HG02642 (cell line): ENCODE results near the gene FILIP1.
"Not testable (repeated sequence)": the region's sequence is repeated elsewhere in the genome, so short reads cannot be mapped to it uniquely, and the experiment has no call there.

ENCODE experiments used
- ATAC-seq: cut with Tn5 transposase; IDR thresholded peaks from one replicate; pipeline ENCODE4 v1.9.1; 2021; ENCODE audit warnings: mild to moderate bottlenecking; ENCODE audit not compliant: unreplicated experiment, poor library complexity

FILIP1 gene

DNA sequence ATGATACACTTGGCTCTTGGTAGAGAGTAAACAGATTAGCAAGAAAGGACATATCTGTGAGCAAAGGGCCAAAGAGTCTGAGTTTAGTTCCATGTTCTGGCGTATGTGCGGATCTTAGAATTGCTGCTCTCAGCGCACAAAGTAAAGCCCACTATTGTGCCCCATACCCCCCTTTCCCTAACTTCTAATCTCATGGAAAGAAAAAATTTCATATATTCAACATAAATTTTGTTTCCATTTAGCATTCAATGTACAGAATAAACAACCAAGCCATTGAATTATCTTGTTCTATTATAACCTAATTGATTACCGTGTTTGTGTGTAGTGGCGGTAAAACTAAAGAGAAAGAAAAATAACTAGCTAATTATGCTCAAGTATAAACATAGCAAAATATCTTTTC, 30.5 kb downstream of the FILIP1 start:
- no peak for ATAC-seq

GRCh38 chr6:75460681-75461080, 32.9 kb downstream of the FILIP1 start:
- ATAC-seq: no peak

DNA sequence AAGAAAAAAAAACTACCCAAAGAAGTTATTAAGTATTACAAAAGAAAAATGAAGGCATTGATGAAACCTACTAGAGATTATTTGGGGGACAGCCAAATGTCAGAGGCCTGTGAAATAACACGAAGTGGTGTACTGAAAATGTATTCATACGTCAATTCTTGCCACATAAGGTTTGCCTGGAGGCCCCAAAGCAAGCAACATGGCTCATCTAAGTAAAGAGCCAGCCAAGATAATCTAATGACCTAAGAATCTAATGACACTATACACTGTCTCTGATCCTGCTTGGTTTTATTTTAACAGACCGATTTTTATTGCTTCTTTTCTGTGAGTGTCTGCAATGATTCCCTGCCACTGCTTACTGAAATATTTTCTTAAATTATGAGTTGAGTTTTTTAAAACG, 34.7 kb downstream of the FILIP1 start:
- no peak for ATAC-seq

DNA sequence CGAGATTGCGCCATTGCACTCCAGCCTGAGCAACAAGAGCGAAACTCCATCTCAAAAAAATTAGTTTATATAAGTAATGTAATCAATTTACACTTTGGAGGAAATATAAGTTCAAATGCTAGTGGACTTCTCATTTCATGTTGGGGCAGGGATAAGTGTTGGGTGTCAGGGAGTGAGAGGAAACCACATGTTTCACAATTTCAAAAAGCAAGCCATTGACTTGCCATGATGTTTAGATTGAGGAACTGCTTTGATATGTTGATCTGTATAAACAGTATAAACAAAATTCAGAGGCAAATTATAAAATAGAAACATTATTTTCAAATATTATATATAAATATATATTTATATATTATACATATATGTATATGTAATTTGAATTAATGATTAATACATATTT, 42.7 kb downstream of the FILIP1 start:
- no peak for ATAC-seq

DNA sequence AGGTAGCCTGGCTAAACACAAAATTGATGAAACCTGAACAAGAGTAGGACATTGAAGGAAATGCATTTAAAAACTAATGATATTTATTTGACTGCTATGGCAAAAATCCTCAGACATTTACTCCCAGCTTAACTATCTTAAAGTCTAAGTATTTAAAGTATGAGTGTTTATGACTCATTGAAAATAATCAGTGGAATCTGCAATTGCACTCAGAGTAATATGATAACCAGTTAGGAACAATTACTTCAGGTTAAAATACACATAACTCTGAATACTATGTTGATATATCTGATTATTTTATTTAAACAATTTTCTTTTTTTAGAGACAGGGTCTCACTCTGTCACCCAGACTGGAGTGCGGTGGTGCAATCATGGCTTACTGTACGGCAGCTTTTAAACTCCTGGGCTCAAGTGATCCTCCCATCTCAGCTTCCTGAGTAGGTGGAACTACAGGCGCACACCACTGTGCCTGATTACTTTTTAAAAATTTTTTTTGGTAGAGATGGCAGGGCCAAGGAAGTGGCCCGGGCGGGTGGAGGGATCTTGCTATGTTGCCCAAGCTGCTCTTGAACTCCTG, 43.9 kb downstream of the FILIP1 start:
- no peak for ATAC-seq

DNA sequence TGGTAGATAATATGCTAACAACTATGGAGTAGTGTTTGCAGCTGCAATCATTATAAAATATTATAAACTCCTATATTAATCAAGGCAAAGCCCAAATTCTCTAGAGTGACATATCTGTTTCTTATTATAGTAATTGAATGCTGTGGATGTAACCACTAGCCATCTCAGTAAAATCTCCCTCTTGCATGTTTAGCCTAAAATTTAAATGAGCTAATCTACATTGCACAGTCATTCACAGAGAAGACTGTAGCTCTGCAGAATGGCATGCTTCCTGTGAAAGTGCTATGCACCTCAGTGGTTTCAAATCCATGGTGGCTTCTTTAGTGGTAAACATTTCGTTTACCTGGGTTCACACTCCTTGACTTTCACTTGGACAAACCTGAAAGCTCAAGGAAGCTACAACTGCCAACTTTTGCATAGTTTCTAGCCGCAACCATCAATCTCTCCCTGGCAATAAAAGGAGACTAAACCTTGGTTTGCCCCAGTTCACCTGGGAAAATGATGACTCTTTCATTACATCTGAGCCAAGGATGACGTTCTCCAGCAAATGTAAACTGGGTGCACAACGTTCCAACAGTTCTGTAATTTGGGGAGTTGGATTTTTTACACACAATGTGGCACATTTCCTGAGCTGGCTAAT, 47.2 kb downstream of the FILIP1 start:
- ATAC-seq: no peak

DNA sequence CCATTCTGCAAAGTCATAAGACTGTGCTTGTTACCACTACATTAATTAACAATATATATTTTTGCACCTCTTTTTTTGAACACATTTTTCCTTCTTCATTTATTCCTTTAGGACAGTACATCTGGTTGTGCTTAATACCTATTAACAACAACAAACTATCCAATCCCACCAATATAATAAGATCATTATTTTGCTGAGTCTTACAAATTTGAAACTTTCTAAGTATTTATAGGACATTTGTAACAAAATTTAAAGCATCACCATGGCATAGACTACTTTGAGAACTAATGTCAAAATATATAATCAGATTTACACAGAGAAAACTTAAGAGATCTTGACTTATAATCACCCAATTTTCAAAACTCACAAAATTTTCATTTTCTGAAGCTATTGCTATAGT, 47.9 kb downstream of the FILIP1 start:
- ATAC-seq: no peak

DNA sequence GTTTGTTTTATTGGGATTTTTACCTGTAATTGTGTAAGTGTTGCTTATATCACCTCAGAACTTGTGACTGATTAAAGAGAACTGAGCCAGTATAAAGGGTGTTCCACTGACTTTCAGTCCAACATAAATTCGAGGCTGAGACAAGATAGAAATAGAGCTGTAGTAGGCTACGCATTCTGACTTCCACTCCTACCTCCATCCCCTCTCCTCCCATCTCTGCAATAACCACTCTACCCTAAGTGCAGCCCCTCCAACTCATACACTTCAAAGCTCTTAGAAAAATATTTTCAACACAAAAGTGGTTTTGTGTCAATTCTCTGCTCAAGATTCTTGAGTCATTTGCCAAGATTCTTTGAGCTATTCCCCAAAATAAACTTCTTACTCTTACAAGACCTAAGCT, 48.7 kb downstream of the FILIP1 start:
- ATAC-seq: no peak

DNA sequence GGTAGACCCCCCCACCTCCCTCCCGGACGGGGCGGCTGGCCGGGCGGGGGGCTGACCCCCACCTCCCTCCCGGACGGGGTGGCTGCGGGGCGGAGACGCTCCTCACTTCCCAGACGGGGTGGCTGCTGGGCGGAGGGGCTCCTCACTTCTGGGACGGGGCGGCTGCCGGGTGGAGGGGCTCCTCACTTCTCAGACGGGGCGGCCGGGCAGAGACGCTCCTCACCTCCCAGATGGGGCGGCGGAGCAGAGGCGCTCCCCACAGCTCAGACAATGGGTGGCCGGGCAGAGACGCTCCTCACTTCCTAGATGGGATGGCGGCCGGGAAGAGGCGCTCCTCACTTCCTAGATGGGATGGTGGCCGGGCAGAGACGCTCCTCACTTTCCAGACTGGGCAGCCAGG, 51.7 kb downstream of the FILIP1 start:
- ATAC-seq: not testable (repeated sequence)

- not testable (repeated sequence) for ATAC-seq
Observed at GRCh38 chr6:75441479-75441878, 52.1 kb downstream of the FILIP1 start.

GRCh38 chr6:75438442-75439116, 55.0 kb downstream of the FILIP1 start:
- no peak for ATAC-seq

DNA sequence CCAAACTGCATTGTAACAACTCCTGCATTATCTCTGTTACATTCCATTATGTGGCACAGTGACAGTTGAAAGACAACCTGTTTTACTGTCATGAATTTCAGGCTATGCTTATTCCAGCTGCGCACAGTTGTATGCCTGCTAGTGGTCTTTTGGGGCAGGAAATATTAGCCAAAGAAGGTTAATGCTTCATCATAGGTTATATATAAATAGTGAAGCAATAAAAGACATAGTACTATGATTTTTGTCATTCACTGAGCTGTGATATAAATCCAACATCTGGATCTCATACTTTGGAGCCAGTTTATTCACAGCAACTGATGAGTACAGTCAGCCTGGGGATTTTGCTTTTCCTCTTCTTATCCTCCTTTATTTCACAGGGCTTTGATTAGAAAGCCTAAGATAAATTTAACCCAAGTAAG, 55.6 kb downstream of the FILIP1 start:
- ATAC-seq: no peak

- ATAC-seq: no peak
Observed at GRCh38 chr6:75437421-75437891, 56.1 kb downstream of the FILIP1 start.

DNA sequence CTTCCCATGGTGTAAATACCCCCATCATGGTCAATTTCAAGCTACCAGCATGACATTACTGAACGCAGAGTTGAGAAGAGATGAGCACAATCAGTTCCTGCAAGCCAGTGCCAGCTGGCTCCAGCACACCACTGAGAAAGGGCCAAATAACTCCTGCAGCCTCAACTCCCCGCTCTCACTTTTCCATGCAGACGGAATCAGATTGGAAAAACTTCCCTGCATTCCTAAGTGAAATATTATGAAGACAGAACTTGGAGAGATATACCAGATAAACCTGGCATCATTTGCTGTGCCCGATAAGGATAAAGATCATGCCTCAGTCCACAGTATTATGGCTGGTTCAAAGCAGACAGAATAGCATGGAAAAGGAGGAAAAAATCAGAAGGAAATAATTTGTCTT, 56.7 kb downstream of the FILIP1 start:
- ATAC-seq: no peak

DNA sequence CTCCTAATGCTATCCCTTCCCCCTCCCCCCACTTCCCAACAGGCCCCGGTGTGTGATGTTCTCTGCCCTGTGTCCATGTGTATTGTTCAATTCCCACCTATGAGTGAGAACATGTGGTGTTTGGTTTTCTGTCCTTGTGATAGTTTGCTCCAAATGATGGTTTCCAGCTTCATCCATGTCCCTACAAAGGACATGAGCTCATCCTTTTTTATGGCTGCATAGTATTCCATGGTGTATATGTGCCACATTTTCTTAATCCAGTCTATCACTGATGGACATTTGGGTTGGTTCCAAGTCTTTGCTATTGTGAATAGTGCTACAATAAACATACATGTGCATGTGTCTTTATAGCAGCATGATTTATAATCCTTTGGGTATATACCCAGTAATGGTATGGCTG, 60.8 kb downstream of the FILIP1 start:
- ATAC-seq: not testable (repeated sequence)

- ATAC-seq: no peak
Observed at GRCh38 chr6:75431379-75431778, 62.2 kb downstream of the FILIP1 start.

- ATAC-seq: no peak
Observed at GRCh38 chr6:75430631-75431325, 62.8 kb downstream of the FILIP1 start.

DNA sequence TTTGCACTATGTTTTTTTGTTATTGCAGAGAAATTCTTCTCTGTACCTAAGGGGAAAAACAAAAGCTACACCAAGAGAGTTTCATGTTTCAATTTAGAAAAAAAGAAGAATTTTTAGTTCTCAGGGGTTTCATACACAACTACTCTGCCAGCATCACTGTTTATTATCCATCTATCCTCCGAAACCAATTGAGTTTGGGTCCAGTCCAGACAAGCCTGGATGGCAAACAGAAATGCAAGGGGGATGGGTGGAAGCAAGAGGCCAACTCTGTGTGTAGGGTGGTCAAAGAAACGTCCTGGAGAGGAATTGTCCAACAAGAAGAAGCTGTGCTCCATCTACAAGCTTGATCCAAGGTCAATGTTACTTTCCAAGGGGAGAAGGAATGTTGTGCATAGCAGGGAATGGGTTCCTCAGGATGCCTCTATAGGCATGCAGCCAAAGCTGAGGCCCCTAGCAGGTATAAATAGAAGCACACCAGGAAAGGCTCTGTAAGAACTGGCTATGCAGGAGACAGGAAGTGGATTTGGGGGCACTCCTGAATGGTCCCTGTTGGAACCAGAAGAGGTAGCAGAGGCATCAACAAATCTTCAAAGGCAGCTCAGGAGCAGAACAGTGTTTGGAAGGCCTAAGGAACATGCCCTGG, 64.4 kb downstream of the FILIP1 start:
- ATAC-seq: no peak

GRCh38 chr6:75428204-75428603, 65.4 kb downstream of the FILIP1 start:
- no peak for ATAC-seq

DNA sequence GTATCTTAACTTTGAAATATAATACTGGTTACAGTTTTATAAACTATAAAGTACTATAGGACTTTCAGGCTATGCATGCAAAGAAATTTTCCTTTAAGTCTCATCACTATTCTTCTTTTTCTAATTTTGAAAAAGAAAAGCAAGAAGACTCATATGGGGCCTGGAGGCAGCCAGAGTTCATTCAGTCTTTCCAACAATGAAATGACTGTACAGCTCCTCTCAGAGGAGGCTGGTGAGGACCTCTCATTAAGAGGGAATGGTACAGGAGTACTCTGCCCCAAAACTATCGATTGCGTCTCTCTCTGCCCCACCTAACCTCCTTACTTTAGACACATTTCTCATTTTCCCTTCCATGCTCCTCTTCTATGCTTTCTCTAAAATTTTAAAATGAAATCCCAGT, 66.3 kb downstream of the FILIP1 start:
- ATAC-seq: no peak
